Pancreas (tissue), 10 donors: Measurements from ENCODE around the gene PIK3AP1. TPM values are rescaled to one million over a fixed set of nuclear protein-coding genes. Genes with fewer than 3 reads are reported as not detected.
"Not testable (repeated sequence)": the region's sequence is repeated elsewhere in the genome, so short reads cannot be mapped to it uniquely, and the experiment has no call there.

Experiments used
- ATAC-seq, 4 donors: fragments of 200-7000 bp; cut with Tn5 transposase; one replicate each; pipeline versions ENCODE4 v1.8.0 to v1.9.1; 2020; ENCODE audit warnings: mild to moderate bottlenecking in 4 of 4, moderate library complexity in 4 of 4
- DNase-seq, 6 donors: peaks; one replicate each; pipeline ENCODE4 v3.0.0-alpha.2; 2020
- FAIRE-seq: peaks from 2 replicates; lab custom pipeline; 2012; peaks lifted over from hg19 to GRCh38; lab: Jason Lieb, UNC
- H3K27ac ChIP-seq, 4 donors: fragments of 200-600 bp; sonication (generic); 1 replicate in 3 of 4; 2 replicates in 1 of 4; pipeline versions ENCODE4 v1.5.0 to v1.8.0; 2020
- H3K27me3 ChIP-seq, 4 donors: fragments of 200-600 bp; one replicate each; pipeline ENCODE4 v1.8.0; 2021
- H3K36me3 ChIP-seq, 3 donors: fragments of 200-600 bp; sonication (generic) in 1 of 3; one replicate each; pipeline versions ENCODE4 v1.5.0 to v1.8.0; 2020 to 2021
- H3K4me1 ChIP-seq, 3 donors: fragments of 200-600 bp; one replicate each; pipeline ENCODE4 v1.8.0; 2021
- H3K4me3 ChIP-seq, 4 donors: fragments of 200-600 bp; sonication (generic) in 2 of 4; one replicate each; pipeline versions ENCODE4 v1.5.0 to v1.8.0; 2020 to 2021
- H3K9me3 ChIP-seq, 4 donors: fragments of 200-600 bp; one replicate each; pipeline ENCODE4 v1.8.0; 2021
- WGBS, 2 donors: extraction: QIAGEN DNeasy Blood & Tissue Kit; methylation state at CpG; one replicate each; pipeline ENCODE4 v1.1.7; 2013; 5-methylcytosine and 5-hydroxymethylcytosine counted together
- intact Hi-C, 3 donors: fragments of 100-400 bp; cut with DNase I; formaldehyde crosslinking; loops; one replicate each; pipeline versions ENCODE4 v1.11.1 to v1.14.2; 2022
- polyA plus RNA-seq, 2 donors: library from polyadenylated mRNA; stranded (reverse); fragments of 200-250 nt; gene quantifications; one replicate each; pipeline ENCODE4 v1.2.3, GENCODE V29; 2013
- total RNA-seq, 6 donors: library from RNA; stranded (reverse); fragmentation: NEBNext Ultra II Directional in 4 of 6; extraction: Animal tissue kit (Norgen Biotek cat#: 25700) in 4 of 6; gene quantifications; one replicate each; pipeline versions ENCODE4 v1.2.1 to v1.2.4, GENCODE V29; 2021 to 2023
- TF ChIP-seq, protein P1 (sequence below), 4 donors: fragments of 200-600 bp; sonication (generic) in 3 of 4; IDR thresholded peaks; one replicate each; pipeline versions ENCODE4 v1.5.0 to v1.8.0; 2021; ENCODE audit warnings: antibody characterized with exemption in 4 of 4
- donor health status: healthy with polysubstance abuse.
- donor health status: DM: no; HTN: no; CAD: no; lungs with moderate emphysema.
- donor health status: DM: no; HTN: no; CAD: no.
- donor health status: control.
- donor health status: control.
- donor health status: Bipolar disorder and iron deficiency.
- donor health status: DM: yes; HTN: yes; CAD: no.
- donor health status: DM: no; HTN: no; CAD: no.
- donor health status: DM: no; HTN: no; CAD: no.
- donor health status: DM: yes; HTN: yes; CAD: no.

The PIK3AP1 gene
- total and polyA plus RNA-seq, 8 donors = 15.0 to 71.0 (median 28.2) TPM

DNA sequence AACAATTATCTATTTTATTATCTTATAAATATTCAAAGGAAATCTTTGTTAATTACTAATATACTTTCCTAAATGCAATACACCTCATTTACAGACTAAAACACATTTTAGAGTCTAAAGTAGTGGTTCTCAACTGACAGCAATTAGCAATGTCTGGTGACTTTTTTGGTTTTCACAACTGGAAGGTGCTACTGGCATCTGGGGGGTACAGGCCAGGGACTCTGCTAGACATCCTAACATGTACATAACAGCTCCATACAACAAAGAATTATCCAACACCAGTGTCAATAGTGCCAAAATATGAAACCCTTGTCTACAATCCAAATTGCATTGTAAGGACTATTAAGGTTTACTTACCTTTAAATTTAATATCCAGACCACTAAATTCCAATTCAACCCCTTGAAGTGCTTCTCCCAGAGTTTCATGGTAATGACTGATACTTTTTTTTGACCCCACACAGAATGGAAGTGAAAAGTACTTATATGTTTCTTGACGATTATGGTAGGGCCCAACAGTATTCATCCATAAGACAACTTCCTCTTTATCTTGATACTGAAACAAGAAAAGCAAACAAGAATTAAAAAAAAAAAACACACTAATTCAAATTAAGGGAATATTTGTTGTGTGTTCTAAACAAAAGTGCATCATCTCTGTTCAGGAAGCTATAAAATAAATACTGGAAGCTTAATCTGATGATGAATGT is 143.9 kb downstream of the PIK3AP1 start:
- ATAC-seq (no peak), DNase-seq (no peak), FAIRE-seq (peak; percentile 51)
- H3K27ac ChIP-seq = peak overlapping the region in 2 of 4 donors; percentile 44 to 75
- H3K4me1 ChIP-seq = peaks cover 29 to 62% (median 52%) of the 10 kb centered on the region in 3 donors
- no peaks in the 10 kb centered on the region for H3K36me3 ChIP-seq
- H3K27me3 ChIP-seq = no peaks in the 10 kb centered on the region
- no peak overlapping the region for H3K4me3 ChIP-seq
- H3K9me3 ChIP-seq = no peaks in the 10 kb centered on the region
- TF ChIP-seq, protein P1, sequence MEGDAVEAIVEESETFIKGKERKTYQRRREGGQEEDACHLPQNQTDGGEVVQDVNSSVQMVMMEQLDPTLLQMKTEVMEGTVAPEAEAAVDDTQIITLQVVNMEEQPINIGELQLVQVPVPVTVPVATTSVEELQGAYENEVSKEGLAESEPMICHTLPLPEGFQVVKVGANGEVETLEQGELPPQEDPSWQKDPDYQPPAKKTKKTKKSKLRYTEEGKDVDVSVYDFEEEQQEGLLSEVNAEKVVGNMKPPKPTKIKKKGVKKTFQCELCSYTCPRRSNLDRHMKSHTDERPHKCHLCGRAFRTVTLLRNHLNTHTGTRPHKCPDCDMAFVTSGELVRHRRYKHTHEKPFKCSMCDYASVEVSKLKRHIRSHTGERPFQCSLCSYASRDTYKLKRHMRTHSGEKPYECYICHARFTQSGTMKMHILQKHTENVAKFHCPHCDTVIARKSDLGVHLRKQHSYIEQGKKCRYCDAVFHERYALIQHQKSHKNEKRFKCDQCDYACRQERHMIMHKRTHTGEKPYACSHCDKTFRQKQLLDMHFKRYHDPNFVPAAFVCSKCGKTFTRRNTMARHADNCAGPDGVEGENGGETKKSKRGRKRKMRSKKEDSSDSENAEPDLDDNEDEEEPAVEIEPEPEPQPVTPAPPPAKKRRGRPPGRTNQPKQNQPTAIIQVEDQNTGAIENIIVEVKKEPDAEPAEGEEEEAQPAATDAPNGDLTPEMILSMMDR (IDR thresholded peaks at IDR 0.05) = no peak
- intact Hi-C loops = no loop called here
- 36% methylated on average over 1 of the region's 1 CpG for WGBS, 2 donors

DNA sequence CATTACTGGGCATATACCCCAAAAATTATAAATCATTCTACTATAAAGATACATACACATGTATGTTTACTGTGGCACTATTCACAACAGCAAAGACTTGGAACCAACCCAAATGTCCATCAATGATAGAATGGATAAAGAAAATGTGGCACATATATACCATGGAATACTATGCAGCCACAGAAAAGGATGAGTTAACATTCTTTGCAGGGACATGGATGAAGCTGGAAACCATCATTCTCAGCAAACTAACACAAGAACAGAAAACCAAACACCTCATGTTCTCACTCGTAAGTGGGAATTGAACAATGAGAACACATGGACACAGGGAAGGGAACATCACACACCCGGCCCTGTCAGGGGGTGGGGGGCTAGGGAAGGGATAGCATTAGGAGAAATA is 145.8 kb downstream of the PIK3AP1 start:
- H3K27me3 ChIP-seq, intact Hi-C loops, H3K27ac ChIP-seq, ATAC-seq, H3K36me3 ChIP-seq, H3K4me3 ChIP-seq, H3K9me3 ChIP-seq, DNase-seq, FAIRE-seq: not testable (repeated sequence)
- H3K4me1 ChIP-seq = peaks cover 30 to 56% (median 52%) of the 10 kb centered on the region in 3 donors
- WGBS, 2 donors = 93 to 98% methylated on average over 2 of the region's 2 CpGs

DNA sequence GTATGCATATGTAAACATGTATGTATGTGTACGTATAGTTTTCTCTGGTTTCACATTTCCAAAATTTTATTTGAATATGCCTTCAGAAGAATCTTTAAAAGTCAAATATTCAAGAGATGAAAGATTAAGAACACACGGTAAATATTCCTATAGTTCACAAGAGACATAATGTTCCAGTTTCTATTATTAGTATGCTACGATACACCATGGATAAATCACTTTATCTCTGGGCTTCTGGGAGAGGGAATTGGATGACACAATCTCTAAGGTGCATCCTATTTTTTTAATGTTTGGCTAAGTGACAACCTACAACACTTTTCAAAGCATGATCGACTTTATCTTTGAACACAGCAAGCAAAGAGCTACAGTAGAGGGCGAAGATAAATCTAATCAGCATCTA is 147.3 kb downstream of the PIK3AP1 start:
- Histone ChIP-seq H3K36me3 (no peaks in the 10 kb centered on the region), H3K9me3 (no peaks in the 10 kb centered on the region), H3K27me3 (no peaks in the 10 kb centered on the region), H3K27ac (no peak overlapping the region), H3K4me1 (peaks cover 27 to 51% (median 49%) of the 10 kb centered on the region in 3 donors), H3K4me3 (no peak overlapping the region)
- DNase-seq (no peak), FAIRE-seq (peak; percentile 37), ATAC-seq (no peak)
- TF ChIP-seq, protein P1 (IDR thresholded peaks at IDR 0.05) = no peak
- intact Hi-C loops = no loop called here
- WGBS, 2 donors = 50 to 54% methylated on average over 5 of the region's 5 CpGs

DNA sequence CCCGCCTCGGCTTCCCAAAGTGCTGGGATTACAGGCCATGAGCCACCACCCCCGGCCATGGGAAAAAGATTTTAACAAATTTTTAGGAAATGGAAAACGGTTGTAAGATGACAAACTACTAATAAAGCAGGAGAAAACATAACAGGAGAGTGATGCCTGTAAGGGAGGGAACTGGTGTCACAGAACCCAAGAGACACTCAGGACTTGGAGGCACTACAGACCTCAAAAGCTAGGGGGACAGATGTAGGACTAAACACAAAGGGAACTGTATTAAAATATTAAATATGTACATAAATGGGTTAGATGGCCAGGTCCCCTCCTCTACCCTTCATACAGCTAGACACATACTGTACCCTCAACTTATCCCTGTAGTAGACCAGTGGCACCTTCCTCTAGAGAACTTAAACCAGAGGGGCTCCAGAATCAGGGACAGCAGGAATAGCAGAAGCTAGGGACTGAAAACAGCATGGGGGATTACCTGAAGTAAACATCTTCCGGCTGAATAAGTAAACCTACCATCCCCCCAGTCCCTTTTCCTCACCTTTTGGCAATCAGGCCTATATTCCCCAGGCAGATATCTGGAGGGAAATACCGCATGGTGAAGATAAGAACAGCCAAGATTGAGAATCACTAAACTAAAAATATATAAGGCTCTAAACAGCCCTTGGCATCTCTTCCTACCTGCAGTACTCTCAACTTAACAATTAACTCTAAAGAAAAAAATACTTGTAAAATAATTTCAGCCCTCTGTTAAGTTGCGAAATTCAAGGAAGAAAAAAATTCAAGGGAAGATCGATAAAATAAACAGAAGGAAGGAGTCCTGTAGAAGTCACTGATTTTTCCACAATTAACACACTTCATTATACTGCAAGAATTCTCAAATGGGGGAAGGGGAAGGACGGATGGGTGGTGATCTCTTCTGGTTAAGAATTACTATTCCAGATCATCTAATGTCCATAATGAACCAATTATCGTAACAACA is 149.0 kb downstream of the PIK3AP1 start:
- H3K4me3 ChIP-seq = no peak overlapping the region
- H3K27me3 ChIP-seq = no peaks in the 10 kb centered on the region
- H3K9me3 ChIP-seq = no peaks in the 10 kb centered on the region
- no peak for FAIRE-seq
- intact Hi-C loops = no loop called here
- ATAC-seq = peak; percentile 43 to 59 (median 53)
- WGBS, 2 donors = 42 to 45% methylated on average over 10 of the region's 10 CpGs
- no peak for DNase-seq
- H3K4me1 ChIP-seq = peaks cover 21 to 38% (median 33%) of the 10 kb centered on the region in 3 donors
- TF ChIP-seq, protein P1 (IDR thresholded peaks at IDR 0.05) = no peak
- H3K27ac ChIP-seq = peak overlapping the region in 2 of 4 donors; percentile 33 to 44
- H3K36me3 ChIP-seq = no peaks in the 10 kb centered on the region

DNA sequence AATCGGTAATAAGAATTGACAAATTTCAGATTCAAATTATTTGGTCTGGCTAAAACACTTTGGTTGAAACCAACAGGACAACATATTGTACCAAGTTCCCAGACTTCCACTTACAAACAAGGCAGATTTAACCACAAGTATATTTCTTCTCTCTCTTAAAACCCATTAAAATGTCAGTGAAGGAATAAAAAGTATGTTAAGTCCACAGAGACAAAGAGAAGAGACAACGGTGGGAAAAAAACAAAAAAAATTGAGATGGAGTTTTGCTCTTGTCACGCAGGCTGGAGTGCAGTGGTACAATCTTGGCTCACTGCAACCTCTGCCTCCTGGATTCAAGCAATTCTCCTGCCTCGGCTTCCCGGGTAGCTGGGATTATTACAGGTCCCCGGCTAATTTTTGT is 149.8 kb downstream of the PIK3AP1 start:
- H3K4me3 ChIP-seq = no peak overlapping the region
- no peaks in the 10 kb centered on the region for H3K9me3 ChIP-seq
- WGBS, 2 donors = 76 to 84% methylated on average over 6 of the region's 6 CpGs
- DNase-seq = no peak
- no peak overlapping the region for H3K27ac ChIP-seq
- peaks cover 23 to 41% (median 33%) of the 10 kb centered on the region in 3 donors for H3K4me1 ChIP-seq
- intact Hi-C loops = no loop called here
- no peak for ATAC-seq
- H3K27me3 ChIP-seq = no peaks in the 10 kb centered on the region
- H3K36me3 ChIP-seq = no peaks in the 10 kb centered on the region
- FAIRE-seq = no peak
- TF ChIP-seq, protein P1 (IDR thresholded peaks at IDR 0.05) = no peak
